Caki2 (cell line): ENCODE measurements around the gene PPP2R1B. TPM values are rescaled to one million over a fixed set of nuclear protein-coding genes. Genes with fewer than 3 reads are reported as not detected.

Experiments used
- DNase-seq: peaks from one replicate; pipeline ENCODE4 v3.0.0-alpha.2; 2015; ENCODE audit warnings: low read depth
- in situ Hi-C: cut with HindIII; loops from 2 replicates; pipeline ENCODE4 v1.10.0; 2016; ENCODE audit warnings: low sequenced_read_pairs, low pct_unique_long_range_greater_than_20kb, mixed read lengths
- total RNA-seq: library from RNA; depleted of rRNA; stranded (reverse); fragments of >200 nt; shearing (Covaris generic); gene quantifications from 2 replicates; pipeline ENCODE4 v1.2.3, GENCODE V29; 2014; ENCODE audit warnings: low replicate concordance; rRNA removed

Gene PPP2R1B
- total RNA-seq, 1 experiment from 2014 or later, result 4.7 TPM

GRCh38 chr11:111680486-111681175, 85.6 kb downstream of the PPP2R1B start:
- no peak for DNase-seq
- in situ Hi-C loops, result no loop called here

Other genes starting within 250 kb of the PPP2R1B start
- not detected in 2 replicates for gene LAYN, start 225.7 kb downstream of the PPP2R1B start, total RNA-seq
- gene SIK2, start 163.9 kb downstream of the PPP2R1B start, total RNA-seq, result 1.5 and 2.2 TPM in 2 replicates
- gene ALG9, start 105.2 kb upstream of the PPP2R1B start, total RNA-seq, result 17.2 and 45.7 TPM in 2 replicates
- gene FDXACB1, start 112.8 kb upstream of the PPP2R1B start, total RNA-seq, result 0.30 and 2.1 TPM in 2 replicates
- 29.9 and 39.5 TPM in 2 replicates for gene CFAP68, start 113.2 kb upstream of the PPP2R1B start, total RNA-seq
- 0.78 and 2.4 TPM in 2 replicates for gene CRYAB, start 145.4 kb upstream of the PPP2R1B start, total RNA-seq
- gene HSPB2, start 146.3 kb upstream of the PPP2R1B start, total RNA-seq, result 2.9 TPM in 1 of 2 replicates, not detected in the other
- 1.7 TPM in 1 of 2 replicates, not detected in the other for gene C11orf52, start 152.5 kb upstream of the PPP2R1B start, total RNA-seq
- 14.2 and 25.0 TPM in 2 replicates for gene DIXDC1, start 171.0 kb upstream of the PPP2R1B start, total RNA-seq